HuH-7.5 (cell line): ENCODE results near the gene CNOT4.
"Not testable (repeated sequence)": the region's sequence is repeated elsewhere in the genome, so short reads cannot be mapped to it uniquely, and the experiment has no call there.

Experiments used
- DNase-seq: peaks from one replicate; pipeline ENCODE4 v3.0.0; 2011; ENCODE audit warnings: low spot score

Gene CNOT4

GRCh38 chr7:135454060-135454459 is 55.8 kb downstream of the CNOT4 start:
- DNase-seq, result no peak

DNA sequence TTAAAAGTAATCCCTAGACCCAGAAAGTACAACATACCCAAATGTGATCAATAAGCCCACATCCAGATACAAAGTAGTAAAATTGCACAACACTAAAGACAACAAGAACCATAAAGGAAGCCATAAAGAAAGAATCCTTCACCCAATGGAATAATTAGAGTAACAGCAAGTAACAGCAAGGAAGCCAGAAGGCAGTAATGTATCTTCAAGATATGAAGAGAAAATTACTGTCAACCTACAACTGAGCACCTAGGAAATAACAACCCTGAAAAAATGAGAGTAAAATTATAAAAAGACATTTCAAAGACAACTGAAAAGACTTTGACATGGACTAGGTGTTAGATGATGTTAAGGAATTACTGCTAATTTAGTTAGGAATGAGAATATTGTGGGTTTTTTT is 60.5 kb downstream of the CNOT4 start:
- no peak for DNase-seq

GRCh38 chr7:135448753-135449152 is 61.1 kb downstream of the CNOT4 start:
- DNase-seq, result no peak

DNA sequence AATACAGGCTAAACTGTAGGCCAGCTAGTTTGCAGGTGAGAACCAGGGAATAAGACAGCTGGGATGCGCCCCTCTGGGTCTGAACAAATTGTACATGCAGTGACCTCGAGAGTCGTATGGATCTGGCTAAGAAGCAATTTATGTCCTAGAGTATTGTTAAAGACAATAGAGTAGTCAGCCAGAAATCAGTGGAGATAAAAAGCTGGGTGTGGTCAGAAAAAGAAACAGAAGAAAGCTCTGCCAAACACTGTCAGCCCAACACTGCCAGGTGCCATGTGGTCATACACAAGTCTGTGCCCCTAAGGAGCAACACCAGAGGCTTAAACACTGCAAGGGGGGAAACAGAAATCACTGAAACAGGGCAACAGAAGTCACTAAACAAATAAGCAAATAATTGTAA is 62.2 kb downstream of the CNOT4 start:
- DNase-seq, result no peak

DNA sequence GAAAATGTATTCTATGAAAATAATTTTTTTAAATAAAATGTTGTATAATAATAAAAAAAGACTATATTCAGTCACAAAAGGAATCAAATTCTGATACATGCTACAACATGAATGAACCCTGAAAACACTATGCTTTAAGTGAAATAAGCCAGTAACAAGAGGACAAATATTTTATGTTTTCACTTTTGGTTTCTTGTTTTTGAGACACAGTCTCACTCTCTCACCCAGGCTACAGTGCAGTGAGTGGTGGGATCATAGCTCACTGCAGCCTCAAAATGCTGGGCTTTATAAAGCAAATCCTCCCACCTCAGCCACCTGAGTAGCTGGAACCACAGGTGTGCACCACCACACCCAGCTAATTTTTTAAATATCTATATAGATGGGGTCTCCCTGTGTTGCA is 64.2 kb downstream of the CNOT4 start:
- DNase-seq, result no peak

DNA sequence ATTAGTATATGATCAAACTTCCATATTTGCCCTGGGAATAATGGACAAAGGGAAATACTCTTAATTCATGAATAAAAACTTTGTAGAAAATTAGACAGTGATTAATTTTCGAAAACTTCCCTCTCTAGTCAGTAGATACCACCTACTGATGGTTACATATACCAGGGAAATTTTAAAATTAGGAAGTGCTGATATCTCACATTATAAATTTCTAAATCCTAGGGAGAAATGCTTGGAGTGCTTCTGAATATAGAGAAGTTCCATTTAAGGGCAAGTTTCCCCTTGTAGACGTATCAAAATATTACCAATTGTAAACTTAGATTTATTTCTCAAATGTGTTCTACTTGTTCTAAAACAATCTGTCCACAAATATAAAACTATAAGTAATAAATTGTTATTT is 64.6 kb downstream of the CNOT4 start:
- DNase-seq, result not testable (repeated sequence)

DNA sequence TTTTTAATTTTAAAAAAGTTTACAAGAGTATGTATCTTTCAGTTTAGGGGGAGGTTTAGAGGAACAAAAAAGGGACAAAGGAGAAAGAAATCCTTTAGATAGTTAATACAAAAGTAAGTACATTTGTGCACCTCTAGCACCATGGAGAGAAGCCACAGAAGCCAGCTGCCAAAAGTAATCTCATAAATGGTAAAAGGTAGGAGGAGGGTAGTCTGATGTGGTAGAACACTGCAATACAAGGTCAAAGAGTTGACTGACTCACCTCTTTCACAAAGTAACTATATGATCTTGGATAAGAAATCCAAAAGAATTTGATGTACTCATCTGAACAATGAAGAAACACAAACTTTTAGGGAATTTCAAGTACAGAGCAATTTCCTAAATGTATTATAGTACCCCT is 68.1 kb downstream of the CNOT4 start:
- no peak for DNase-seq

DNA sequence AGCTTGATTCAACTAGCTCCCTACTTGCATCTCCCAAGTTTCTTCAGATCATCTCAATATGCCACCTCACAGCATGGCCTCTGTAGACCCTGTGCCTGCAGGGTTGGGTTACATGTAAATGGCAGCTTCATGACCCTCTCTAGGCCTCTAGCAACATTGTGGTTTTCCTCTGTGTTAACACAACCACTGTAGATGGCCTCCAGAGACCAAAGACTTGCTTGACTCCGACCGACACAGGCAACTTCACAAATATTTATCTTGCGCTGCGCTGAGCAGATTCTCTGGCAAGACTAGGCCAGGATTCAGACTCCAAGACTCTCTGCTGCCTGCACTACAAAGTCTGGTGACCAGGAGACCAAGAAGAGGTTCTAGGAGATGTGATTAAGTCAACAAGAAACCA is 75.9 kb downstream of the CNOT4 start:
- DNase-seq, result no peak

GRCh38 chr7:135430626-135431025 is 79.3 kb downstream of the CNOT4 start:
- DNase-seq, result no peak

DNA sequence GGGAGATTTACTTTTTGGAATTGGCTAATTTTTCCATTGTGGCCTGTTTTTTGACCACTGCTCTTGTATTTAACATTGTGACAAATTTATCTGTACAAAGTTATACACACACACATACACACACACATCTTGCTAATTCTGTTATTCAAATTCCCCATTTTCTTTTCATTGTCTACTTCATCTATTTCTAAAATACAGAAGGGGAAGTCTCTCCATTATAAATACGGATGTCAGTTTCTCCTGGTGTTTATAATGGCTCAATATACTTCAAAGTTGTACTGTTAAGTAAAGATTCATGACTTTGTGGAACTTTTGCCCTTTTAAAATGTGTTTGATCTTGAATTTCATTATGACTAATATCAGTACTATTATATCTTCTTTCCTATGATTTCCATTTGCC is 81.0 kb downstream of the CNOT4 start:
- no peak for DNase-seq

- DNase-seq, result no peak
Measured at GRCh38 chr7:135428011-135428410, 81.9 kb downstream of the CNOT4 start.

- no peak for DNase-seq
Measured at GRCh38 chr7:135427166-135427565, 82.7 kb downstream of the CNOT4 start.

- no peak for DNase-seq
Measured at GRCh38 chr7:135425036-135425435, 84.9 kb downstream of the CNOT4 start.

DNA sequence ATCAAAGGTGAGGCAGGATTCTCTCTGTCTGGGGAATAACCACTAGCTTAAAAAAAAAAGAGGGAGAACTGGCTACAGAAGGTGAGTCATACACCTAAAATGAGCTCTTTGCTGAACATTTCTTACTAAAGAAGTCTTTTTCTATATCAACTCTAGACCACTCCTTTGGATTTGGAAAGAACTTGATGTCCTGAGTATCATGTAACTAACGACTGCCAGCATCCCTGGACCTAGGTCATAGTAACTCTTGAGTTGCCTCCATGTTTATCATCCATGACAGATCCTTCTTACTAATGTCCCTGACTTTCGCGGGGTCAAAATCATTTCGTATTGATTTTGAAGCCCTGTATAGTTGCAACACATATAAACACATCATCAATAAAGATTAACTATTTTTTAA is 89.1 kb downstream of the CNOT4 start:
- DNase-seq, result no peak

DNA sequence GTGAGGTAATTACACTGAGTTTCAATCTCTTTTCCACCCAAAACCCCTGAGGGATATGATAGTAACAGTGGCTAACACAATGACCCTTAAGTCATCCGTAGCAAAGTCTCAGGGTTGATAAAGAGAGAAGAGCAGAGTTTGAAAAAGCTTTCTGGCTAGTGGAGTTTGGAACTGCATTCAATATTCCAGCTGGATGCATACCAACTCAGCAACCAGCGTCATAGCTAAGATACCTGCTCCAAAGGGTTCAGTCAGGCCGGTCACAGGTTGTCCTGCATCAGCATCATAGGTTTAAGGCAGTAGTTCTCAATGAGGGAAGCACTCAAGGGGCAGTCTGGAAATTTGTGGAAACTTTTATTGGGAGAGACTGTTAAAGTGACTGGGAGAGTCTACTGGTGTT is 93.5 kb downstream of the CNOT4 start:
- DNase-seq, result no peak

DNA sequence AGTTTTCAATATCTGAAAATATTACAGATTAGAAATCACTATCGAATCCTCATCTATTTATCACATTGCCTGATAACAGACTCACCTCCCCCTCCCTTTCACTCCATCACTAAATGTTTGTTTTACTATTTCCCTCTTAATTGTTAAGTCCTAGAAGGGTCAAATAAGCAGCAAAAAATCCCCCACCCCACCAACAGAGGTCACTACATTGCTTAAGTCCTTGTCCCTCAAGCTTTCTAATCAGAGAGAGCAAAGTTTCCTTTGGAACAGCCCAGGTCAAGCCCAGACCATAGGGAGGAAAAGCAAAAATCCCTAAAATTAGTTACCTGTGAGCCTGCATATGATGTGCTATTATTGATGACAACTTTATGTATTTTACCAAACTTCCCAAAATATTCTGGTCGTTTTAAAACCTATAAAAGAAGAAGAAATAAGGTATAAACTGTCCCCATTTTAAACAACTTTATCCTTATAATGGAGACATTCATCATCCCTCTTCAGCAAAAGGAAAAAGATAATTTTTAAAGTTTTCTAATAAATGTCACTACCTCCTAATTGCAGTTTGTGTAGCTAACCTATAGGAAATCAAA is 95.0 kb downstream of the CNOT4 start:
- DNase-seq, result peak; percentile 8

DNA sequence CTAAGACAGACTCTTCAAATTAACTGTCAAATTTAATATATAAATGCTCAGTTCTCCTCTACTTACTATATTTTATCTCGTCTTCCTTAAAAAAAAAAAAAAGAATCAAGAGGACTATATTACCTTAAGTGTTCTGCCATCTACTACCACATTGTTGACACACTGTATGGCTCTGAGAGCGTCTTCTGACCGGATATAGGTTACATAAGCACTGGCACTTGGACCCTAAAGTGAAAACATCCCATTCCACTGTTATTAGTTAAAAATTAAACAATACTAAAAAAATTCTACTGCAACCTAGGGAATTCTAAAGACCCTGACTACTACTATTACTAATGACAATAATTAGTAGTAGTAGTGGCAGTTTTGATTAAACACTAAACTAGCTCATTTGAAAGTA is 95.7 kb downstream of the CNOT4 start:
- no peak for DNase-seq

DNA sequence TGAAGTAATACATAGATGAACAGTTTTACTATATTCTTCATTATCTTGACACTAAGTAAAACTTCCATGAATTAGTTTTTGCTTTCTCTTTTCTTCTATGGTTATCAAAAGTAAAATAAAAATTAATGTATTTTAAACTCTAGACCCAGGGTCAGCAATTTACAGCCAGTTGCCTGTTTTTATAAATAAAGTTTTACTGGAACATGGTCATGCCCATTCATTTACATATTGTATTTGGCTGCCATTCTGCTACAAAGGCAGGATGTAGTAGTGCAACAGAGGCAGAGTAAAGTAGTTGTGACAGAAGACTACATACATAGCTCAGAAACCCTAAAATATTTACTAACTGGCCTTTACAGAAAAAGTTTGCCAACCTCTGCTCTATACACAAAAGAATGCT is 98.8 kb downstream of the CNOT4 start:
- no peak for DNase-seq

DNA sequence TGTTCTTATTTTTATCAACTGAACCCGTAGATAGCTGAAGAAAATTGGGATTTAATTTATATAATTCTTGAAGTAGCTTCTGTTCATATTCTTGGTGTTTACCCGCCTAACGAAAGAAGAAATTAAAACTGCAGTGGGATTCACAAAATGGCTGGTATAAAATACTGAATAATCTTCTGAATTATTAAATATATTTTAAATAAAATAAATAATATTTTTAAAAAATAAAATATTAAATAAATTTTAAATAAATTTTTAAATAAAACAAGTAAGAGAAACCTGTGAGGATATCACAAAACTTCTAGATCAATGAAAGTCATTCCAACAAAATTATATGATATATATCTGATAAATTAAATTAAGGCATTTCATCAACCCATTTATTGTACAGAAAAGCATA is 99.4 kb downstream of the CNOT4 start:
- no peak for DNase-seq

DNA sequence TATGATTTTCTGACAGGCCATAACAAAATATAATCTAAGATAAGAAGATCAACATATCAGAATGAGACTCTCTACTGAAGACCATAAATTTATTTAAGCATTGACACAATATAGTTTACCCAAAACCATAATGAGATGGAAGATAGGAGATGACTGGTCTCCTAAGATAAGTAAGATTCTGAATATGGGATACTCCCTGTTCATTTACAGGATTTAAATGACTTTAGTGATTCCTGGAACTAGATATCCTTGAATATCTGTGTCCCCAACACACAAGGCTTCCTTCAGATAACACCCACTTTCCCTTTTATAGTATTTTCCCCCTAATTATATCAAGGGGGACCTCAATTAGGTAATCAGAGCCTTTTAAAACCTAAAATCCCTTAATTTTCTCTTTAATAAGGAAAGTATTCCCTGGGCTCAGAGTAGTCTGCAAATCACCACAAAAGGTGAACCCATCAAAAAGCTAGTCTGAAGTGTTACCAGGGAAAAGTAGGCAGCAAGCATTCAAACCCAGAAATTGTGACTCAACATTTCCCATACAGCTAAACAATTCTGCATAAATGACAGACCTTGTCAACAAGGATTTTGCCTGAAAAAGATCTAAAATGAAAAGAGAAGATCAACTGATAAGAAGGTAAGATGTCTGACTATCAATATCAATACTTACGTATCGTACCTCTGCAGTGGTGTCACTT is 99.9 kb downstream of the CNOT4 start:
- no peak for DNase-seq

- DNase-seq, result no peak
Measured at GRCh38 chr7:135407884-135408283, 102.0 kb downstream of the CNOT4 start.

DNA sequence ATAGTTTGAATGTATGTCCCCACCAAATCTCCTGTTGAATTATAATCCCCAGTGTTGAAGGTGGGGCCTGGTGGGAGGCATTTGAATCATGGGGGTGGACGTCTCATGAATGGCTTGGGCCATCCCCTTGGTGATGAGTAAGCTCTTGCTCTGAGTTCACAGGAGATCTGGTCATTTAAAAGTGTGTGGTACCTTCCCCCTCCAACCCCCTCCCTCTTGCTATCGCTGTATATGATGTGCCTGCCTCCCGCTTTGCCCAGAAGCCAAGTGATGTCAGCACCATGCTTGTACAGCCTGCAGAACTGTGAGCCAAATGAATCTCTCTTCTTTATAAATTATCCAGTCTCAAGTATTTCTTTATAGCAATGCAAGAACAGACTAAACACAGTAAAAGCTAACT is 103.0 kb downstream of the CNOT4 start:
- no peak for DNase-seq

- DNase-seq, result no peak
Measured at GRCh38 chr7:135405969-135406368, 103.9 kb downstream of the CNOT4 start.

DNA sequence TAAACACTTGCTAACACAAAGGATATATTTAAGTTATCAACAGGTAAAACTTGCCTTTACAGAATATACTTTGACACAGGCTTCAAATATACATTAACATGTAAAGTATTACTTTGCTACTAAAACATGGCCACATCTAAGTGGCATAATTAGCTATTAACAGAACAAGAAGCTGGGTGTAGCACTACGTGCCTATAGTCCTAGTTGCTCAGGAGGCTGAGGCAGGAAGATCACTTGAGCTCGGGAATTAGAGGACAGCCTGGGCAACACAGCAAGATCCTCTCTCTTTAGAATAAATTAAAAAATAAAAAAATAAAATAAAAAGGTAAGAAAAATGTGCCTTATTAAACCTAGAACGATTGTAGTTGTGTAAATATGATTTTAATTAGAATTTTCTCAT is 106.6 kb downstream of the CNOT4 start:
- no peak for DNase-seq
